GM19438 (cell line): ENCODE data around the gene DPP6.
"Not testable (repeated sequence)": the region's sequence is repeated elsewhere in the genome, so short reads cannot be mapped to it uniquely, and the experiment has no call there.

ENCODE experiments used
- ATAC-seq: cut with Tn5 transposase; IDR thresholded peaks from one replicate; pipeline ENCODE4 v1.9.1; 2021; ENCODE audit warnings: low read depth; ENCODE audit not compliant: unreplicated experiment

The DPP6 gene

DNA sequence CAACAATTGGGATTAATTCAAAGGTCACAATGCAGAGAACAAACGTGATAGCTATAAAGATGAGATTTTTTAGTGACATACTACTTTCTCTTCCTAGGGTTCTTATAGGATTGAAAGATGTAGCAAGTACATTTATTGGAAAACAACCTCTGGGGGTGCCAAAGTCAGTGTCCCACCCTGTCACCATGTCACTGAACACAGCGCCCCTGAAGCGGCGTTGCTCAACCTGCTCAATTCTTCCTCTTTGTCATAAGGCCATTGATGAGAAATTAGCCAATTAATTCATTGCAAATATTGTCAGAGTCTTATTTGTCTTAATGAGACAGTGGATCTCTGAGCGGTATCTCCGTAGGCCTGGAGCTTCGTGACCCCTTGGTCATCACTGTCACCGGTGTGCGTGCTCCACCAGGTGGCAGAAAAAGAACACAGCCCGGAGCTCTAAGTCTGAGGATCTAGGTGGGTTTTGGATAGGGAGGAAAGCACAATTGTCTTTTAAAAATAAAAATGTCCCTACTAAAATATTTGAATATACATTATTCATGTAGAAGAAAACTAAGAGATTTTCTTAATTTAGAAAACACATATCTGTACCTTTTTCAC, 588.2 kb downstream of the DPP6 start:
- no peak for ATAC-seq

DNA sequence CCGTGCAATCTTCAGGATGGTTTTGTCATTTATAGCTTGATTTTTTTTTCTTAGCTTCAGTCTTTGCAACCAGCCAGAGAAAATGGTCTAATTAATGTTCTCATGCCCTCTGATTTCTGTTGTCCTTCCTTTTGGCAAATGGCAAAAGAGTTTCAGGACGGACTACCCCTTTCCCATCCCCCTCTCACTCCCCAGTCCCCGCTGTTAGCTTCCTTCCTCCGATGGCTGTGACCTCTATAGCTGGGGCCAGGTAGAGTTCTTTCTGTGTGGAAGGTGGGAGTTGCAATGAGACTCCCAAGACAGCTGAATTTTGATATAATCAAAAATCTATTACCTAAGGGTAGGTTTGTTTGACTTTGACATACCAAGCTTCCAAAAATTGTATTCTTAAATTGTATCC, 588.7 kb downstream of the DPP6 start:
- no peak for ATAC-seq

DNA sequence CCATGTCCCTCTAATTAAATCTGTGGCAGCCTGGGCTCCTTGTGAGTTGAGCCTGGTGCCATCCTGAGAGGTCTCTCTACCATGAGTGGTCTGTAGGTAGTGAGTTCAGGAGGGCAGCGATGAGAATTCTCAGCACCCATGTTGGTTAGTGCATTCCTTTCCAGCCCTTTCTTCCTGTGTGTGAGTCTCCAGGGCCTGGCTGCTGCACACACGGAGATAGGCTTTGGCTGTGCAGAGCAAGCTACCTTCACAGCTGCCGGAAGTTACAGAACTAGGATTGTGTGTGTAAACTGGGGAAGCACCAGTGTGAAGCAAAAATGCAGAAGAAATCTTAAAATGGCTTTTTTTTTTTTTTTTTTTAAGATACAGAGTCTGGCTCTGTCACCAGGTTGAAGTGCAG, 592.2 kb downstream of the DPP6 start:
- ATAC-seq, result no peak

DNA sequence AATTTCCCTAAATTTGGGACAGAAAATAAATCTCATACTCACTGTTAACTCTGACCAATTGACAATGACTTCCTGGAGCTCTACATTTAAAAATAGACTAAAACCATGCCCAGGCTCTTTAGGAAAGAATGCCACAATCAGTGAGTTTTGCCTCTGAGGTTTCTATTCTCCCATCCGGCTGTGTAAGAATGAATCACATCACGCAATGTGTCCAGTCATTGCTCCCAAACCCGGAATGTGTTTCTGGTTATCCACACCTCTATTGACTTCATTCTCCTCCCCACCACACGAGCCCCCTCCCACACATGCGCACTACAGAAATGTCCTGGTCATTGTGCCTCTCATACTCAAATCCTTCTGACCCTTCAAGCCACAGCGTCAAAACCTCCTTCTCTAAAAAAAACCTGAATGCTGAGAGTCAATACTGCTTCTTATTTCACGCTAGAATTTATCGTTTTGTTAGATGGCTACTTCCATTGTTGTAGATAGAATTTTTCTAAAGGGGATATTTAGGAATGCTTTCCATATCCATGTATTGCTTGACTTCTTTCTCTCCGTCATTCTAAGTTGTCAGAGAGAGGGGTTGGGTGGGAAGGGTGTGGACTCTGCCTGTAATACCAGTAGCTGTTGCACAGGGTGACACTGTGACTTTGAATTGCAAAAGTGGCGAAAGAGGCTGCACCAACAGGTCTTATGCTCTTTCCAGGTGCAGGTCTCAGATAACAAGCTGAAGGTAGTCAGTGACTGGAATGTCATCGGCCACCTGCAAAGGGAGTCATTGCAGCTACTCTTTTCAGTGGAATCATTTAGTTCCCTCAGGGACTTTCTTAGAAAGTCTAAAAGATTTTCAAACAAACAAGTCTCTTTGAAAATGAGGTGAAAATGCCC, 594.2 kb downstream of the DPP6 start:
- ATAC-seq, result no peak

DNA sequence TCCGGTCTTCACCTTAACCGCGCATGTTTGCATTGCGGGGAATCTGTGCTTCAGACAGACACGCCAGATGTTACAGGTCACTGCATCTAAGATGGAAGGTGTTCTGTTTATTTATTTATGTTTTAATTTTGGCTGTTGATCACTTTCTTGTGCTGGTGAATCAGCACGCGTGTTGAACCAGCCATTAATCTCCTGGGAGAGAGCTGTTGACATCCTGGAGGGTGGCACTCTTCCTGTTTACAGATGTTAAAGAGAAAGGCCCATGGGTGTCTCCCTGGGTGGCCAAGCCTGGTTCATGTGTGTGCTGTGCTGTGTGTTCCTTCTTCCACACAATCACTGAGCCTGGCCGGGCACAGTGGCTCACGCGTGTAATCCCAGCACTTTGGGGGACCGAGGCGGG, 595.4 kb downstream of the DPP6 start:
- ATAC-seq, result no peak

DNA sequence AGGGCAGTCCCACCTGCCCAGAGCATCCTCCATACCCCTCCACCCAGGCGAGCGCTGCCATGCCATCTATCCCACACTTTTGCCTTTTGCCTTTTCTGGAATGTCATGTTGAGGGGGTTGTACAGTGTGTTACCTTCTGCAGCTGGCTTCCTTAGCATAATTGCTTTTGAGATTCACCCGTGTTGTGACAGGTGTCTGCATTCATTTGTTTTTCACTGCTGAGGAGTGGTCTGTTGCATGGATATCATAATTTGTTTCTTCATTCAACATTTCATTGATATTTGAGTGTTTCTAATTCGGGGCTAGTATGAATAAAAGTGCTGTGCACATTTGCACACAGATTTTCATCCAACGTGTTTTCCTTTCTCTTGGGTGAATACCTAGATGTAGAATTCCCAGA, 596.8 kb downstream of the DPP6 start:
- ATAC-seq, result no peak

DNA sequence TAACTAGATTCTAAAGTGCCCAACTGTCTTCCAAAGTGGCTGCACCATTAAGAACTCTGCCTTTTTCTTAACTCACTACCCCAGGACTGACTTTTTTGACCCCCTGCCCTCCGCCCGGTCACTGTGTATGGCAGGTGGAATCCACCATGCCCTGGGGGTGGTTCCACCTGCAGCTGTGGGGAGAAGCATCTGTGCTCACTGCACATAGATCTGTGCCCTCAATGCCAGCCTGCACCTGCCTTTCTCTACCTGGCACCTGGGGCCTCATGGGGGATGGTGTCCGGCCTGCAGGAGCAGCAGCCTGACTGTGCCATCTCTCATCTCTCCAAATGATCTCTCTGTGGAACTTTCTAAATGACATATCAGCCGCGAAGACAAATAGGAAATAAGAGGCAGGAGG, 597.2 kb downstream of the DPP6 start:
- ATAC-seq, result no peak

DNA sequence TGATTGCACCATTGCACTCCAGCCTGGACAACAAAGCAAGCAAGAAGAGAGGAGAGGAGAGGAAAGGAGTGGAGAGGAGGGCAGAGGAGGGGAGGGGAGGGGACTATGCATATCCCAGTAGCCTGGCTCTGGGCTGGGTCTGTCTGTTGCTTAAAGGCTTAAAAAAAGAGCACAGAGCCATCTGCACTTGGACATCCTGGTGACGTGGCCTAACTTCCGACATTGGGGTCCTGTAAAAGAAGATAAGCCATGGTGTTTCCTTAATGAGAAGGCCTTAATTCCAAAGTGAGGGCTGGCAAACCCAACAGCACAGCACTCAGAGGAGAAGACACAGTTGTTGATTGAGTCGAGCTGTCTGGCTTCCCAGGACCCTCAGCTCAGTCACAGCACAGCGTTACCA, 598.1 kb downstream of the DPP6 start:
- ATAC-seq, result no peak

DNA sequence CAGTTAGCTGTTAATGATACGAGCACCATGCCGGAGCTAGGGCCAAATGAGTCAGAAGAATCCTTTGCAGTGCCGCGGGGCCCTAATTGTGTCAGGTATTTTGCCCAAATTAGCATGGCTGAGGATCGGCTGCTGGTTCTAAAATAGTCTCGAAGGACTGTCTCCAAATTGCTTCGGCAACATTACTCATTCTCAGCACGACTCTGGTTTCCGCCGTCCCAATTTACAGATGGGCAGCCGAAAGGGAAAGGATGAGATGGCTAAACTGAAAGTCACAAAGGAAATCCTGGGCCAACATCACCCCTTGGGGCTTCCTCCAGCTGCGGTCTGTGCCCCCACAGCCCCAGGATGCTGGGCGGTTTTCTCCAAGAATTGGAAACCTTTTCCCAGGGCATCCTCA, 599.3 kb downstream of the DPP6 start:
- ATAC-seq, result no peak

DNA sequence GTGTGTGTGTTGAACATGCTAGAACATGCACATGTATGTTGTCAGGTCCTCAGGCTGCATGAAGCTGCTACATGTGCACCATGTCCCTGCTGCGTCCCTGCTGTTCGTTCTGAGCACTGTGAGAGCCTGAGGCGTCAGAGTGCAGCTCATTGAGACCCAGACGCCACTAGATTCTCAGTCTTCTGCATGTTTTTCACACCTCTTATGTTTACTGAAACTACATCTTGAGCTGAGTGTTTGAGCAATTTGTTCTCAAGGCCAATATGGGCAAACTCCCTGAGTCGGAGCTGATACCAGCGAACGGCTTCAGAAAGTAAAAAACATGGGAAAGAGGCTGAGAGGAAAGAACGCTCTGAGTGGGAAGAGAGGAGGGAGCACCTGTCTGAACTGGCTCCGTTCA, 600.4 kb downstream of the DPP6 start:
- ATAC-seq, result no peak

DNA sequence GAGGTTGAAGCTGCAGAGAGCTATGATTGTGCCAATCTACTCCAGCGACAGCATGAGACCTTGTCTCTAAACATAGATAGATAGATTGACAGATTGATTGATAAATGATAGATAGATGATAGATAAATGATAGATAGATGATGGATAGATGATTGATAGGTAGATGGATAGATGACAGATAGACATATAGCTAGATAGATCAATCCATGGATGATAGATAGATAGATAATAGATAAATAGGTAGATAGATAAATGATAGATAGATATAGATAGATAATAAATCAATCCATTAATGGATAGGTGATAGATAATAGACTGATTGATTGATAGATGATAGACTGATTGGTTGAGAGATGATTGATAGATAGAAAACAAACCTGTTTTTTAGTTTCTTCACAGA, 601.1 kb downstream of the DPP6 start:
- ATAC-seq, result no peak

DNA sequence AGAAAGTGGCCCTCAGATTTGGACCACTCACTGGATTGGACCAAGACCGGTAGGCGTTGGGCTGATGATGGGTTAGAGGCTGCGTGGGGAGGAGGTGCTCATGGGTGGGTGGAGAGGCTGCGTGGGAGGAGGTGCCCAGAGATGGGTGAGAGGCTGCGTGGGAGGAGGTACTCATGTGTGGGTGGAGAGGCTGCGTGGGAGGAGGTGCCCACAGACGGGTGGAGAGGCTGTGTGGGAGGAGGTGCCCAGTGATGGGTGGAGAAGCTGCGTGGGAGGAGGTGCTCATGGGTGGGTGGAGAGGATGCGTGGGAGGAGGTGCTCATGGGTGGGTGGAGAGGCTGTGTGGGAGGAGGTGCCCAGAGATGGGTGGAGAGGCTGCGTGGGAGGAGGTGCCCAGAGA, 604.4 kb downstream of the DPP6 start:
- ATAC-seq, result no peak

DNA sequence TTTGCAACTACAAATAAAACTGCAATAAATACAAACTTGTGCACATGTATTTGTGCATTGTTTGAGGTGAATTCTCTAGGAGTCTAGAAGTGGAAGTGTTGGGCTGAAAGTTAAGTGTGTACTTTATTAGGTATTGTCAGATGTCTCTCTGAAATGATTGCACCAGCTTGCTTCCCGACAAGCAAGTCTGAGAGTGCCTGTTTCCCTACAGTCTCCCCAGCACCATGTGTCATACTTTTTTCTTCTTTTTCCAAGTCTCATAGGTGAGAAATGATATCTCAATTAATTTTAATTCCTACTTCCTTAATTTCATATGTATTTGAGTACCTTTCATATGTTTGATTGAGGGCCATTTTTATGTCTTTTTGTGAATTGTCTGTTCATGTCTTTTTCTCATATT, 614.6 kb downstream of the DPP6 start:
- no peak for ATAC-seq

DNA sequence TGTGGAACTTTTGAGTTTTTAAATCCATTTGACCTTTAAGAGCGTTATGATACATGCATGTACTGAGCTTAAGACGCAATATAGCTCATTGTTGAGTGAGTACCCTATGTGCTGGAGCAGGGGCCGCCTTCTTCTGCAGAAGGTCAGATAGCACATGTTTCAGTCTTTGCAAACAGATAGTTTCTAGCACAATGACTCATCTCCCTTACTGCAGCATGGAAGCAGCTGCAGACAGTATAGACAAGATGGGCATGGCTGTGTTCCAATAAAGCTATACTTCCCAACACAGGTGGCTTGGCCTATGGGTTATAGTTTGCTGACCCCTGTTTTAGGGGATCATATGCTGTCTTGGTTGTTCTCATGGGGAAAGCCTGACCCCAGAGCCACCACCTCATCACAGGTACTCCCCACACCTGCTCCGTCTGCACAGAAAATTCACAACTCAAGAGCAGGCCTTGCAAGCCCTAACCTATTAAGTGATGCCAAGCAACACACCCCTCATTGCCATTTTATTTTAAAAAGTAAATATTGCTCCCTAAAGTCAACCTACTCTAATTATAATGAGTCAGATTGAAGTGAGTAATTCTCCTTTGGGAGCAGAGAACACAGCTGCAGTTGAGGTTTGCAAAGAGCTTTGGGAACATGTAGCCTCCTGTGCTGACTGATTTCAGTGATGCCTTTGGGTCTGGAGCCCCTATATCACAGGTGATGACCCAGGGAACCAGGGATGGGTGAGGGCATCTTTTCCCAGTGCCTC, 620.6 kb downstream of the DPP6 start:
- no peak for ATAC-seq

DNA sequence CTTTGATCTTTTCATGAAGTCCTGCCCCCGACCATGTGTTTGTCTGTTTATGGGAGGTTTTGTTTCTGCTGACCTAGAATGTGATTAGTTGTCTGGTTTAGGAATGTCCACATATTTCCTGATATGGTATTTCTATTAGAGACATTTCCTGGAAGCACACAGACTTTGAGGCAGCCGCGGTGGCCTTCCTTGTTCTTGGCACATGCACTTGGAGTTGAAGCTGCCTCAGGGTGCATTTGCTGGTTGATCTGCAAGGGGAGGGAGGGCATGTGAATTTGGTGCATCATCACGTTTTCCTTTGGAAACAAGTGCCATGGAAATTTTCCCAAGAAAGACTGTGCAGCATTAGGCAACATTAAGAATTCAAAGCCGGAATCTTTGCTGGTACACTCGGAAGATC, 622.0 kb downstream of the DPP6 start:
- ATAC-seq, result no peak

DNA sequence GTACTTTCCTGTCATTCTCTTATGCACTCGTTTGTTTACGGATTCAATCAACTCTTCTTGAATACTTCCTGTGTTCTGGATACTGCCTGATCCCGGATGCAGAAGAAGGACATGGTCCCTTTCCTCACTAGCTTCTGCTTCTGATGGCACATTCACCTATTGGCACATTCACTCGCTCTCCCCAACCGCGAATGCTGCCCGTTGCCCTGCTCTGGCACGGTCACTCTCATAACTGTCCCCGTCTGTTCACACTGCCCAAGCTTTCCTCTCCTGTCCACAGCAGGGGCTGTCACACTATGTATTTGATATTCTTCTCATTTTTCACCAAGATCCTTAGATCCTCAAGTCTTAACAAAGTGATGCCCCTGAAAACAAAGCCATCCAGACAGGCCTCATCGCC, 623.4 kb downstream of the DPP6 start:
- ATAC-seq, result no peak

DNA sequence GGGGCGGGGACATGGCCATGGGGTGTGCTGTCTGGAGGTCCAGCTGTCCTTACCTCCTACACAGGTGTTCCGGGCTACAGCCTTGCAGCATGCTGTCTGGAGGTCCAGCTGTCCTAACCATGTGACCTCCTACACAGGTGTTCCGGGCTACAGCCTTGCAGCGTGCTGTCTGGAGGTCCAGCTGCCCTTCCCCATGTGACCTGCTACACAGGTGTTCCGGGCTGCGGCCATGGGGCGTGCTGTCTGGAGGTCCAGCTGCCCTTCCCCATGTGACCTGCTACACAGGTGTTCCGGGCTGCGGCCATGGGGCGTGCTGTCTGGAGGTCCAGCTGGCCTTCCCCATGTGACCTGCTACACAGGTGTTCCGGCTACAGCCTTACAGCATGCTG, 623.8 kb downstream of the DPP6 start:
- not testable (repeated sequence) for ATAC-seq

DNA sequence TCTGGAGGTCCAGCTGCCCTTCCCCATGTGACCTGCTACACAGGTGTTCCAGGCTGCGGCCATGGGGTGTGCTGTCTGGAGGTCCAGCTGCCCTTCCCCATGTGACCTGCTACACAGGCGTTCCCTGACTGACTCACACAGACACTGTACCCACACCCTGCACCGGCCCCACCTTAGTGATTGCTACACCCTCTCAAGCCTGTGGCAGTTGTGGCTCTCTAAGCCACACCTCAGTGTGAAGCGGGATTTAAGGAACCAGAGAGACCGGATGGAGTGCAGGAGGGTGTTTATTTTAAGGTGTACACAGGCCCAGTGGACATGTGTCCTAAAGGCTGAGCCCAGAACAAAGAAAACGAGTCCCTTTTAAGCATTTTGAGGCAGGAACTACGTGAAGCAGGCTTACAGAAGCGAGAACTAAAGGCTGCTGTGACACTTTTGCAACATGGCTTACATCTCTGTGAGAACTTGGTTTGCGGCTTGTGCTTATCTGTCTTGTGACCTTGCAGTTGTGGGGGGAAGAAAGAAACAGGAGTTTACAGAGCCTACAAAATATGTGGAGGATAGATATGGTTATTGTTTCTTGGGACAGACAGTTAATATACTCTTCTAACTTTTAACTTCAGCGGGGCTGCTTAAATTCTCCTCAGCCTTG, 624.4 kb downstream of the DPP6 start:
- ATAC-seq, result no peak

DNA sequence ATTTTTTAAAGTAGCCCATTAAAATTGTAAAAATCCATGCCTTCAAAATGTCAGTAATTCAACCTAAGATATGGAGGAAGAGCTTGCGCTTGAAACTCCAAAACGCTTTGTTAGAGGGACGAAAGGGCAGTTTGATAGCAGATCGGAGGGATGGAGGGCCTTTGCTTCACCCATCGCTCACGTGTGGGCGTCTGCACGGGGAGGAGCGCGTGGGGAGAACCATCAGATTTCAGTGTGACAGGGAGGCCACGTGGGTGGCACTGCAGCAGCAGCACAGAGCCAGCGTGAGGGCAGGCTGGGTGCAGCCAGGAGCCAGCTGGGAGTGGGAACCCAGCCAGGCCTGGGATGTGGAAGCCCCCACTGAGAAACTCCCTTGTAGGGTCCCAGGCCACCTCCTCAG, 625.3 kb downstream of the DPP6 start:
- no peak for ATAC-seq

DNA sequence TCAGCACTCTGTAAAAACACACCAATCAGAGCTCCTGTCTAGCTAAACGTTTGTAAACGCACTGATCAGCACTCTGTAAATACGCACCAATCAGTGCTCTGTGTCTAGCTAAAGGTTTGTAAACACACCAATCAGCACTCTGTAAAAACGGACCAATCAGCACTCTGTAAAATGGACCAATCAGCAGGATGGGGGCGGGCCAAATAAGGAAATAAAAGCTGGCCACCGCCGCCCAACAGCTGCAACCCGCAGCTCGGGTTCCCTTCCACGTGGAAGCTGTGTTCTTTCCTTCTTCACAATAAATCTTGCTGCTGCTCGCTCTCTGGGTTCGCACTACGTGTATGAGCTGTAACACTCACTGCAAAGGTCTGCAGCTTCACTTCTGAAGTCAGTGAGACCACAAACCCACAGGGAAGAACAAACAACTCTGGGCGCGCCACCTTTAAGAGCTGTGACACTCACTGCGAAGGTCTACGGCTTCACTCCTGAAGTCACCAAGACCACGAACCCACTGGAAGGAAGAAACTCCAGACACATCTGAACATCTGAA, 625.9 kb downstream of the DPP6 start:
- ATAC-seq, result not testable (repeated sequence)
